GM12801 (cell line): ENCODE results near the gene ANKRD2.

Experiments
- TF ChIP-seq, protein P1 (sequence below): IDR thresholded peaks from one replicate; pipeline ENCODE4 v1.5.1; 2011; ENCODE audit warnings: control low read depth; ENCODE audit not compliant: insufficient read length; ENCODE audit errors: extremely low read depth

The ANKRD2 gene

DNA sequence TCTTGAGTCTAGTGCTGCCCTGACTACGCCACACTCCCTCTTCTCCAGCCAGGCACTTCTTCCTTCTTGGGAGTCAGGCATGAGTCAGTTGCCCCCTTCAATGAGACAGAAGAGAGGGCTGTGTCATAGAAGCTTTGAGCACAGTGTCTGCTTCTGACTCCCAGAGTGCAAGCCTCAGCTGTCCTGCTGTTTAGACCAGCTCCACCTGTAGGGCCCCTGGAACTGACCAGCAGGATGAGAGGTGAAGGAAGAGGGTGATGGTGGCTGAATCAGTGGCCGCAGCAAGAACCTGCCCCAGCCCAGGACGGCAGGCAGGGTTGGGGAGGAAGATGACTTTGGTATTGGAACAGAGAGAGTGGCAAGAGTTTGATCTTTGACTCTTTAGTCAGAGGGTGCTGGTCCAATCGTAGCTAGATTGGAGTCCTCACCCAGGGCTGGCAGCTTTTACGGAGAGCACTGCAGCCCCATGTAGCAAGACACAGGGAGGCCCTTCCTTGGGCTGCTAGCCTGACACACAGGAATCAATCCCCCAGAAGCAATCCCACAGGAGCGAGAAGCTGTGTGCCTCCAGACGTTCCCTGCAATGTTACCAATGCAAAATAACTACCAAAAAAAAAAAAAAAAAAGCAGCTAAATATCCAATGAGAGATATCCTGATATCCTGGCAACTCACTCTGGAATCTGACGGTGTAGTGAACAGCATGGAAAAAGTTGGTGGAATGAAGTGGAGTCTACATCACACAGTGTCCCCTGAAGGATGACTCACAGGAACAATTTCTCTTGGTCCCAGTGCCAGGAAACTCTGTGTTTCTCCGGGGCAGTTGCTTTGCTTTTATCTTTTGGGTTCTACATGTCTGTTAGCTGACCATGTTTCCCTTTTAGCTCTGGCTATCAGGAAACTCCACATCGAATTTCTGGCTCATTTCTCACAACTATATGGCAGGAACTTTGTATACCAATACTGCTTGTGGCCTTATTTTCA lies 23.8 kb downstream of the ANKRD2 start:
- TF ChIP-seq, protein P1, sequence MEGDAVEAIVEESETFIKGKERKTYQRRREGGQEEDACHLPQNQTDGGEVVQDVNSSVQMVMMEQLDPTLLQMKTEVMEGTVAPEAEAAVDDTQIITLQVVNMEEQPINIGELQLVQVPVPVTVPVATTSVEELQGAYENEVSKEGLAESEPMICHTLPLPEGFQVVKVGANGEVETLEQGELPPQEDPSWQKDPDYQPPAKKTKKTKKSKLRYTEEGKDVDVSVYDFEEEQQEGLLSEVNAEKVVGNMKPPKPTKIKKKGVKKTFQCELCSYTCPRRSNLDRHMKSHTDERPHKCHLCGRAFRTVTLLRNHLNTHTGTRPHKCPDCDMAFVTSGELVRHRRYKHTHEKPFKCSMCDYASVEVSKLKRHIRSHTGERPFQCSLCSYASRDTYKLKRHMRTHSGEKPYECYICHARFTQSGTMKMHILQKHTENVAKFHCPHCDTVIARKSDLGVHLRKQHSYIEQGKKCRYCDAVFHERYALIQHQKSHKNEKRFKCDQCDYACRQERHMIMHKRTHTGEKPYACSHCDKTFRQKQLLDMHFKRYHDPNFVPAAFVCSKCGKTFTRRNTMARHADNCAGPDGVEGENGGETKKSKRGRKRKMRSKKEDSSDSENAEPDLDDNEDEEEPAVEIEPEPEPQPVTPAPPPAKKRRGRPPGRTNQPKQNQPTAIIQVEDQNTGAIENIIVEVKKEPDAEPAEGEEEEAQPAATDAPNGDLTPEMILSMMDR = no peak

DNA sequence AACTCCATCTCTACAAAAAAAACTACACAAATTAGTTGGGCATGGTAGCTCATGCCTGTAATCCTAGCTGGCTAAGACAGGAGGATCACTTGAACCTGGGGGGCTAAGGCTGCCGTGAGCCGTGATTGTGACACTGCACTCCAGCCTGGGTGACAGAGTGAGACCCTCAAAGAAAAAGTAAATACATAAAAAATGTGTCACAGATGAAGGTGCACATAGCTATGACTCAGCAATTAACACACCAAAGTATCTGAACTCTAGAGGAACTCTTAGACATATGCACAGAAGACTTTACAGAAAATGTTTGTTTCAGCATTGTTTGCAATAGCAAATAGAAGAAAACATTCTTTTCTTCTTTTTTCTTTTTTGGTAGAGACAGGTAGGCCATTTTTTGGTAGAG lies 25.2 kb downstream of the ANKRD2 start:
- TF ChIP-seq, protein P1 = no peak

DNA sequence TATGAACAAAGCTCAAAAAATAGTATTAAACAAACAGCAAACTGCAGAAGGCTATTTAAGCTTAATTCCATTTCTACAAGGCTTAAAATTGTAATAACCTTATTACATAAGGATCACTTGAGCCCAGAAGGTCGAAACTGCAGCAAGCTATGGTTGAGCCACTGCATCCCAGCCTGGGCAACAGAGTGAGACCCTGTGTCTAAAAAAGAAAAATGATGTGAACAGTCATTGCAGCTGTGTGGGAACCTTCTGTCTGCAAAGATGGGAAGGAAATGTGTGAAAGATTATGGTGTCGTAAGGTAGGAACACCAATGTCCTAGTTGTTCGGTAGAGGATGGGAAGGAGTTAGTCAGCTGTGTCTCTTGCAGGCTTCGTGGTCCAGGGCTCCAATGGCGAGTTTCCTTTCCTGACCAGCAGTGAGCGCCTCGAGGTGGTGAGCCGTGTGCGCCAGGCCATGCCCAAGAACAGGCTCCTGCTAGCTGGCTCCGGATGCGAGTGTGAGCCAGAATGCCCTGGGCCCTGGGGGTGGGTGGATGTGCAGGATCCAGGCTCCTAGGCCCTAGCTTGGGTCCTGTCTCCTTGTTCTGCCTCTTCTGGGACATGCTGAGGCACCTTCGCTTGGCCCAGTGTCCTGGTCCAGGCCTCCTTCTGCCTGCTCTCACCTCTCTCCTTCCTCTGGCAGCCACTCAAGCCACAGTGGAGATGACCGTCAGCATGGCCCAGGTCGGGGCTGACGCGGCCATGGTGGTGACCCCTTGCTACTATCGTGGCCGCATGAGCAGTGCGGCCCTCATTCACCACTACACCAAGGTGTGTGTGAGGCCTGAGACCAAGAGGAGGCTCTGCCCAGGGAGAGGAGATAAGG lies 26.1 kb downstream of the ANKRD2 start:
- TF ChIP-seq, protein P1 = no peak

DNA sequence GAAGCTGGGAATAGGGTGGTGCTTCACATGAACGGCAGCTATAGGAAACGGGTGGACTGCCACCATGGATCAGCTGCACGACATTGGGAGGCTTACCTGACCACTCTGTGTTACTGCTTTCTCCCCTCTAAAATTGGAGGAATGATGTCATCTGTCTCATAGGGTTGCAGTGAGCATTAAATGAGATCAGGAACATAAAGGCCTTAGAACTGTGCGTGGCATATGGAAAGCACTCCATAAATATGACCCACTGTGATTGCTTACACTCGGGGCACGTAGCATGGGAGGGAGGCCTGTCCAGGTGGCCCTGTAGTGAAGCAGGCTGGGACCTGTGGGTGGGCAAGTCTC lies 26.7 kb downstream of the ANKRD2 start:
- TF ChIP-seq, protein P1 = no peak

DNA sequence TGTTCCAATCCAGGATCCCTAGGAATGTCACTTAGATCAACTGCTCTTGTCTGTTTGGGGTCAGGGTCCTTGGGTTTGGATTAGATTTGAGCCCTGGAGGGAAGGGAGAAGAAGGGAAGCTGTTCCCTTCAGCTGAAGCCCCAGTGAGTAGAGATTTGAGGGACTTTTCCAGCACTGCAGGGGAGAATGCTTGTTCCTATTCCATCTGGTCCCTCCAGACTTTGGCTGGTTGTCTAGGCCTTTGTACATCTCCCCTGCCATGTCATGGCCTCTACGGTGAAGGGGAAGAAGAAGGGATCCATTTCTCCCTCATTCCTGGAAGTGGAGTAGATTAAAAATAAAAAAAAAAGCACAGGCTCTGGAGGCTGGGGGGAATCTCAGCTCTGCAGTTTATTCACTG lies 28.0 kb downstream of the ANKRD2 start:
- TF ChIP-seq, protein P1 = no peak

DNA sequence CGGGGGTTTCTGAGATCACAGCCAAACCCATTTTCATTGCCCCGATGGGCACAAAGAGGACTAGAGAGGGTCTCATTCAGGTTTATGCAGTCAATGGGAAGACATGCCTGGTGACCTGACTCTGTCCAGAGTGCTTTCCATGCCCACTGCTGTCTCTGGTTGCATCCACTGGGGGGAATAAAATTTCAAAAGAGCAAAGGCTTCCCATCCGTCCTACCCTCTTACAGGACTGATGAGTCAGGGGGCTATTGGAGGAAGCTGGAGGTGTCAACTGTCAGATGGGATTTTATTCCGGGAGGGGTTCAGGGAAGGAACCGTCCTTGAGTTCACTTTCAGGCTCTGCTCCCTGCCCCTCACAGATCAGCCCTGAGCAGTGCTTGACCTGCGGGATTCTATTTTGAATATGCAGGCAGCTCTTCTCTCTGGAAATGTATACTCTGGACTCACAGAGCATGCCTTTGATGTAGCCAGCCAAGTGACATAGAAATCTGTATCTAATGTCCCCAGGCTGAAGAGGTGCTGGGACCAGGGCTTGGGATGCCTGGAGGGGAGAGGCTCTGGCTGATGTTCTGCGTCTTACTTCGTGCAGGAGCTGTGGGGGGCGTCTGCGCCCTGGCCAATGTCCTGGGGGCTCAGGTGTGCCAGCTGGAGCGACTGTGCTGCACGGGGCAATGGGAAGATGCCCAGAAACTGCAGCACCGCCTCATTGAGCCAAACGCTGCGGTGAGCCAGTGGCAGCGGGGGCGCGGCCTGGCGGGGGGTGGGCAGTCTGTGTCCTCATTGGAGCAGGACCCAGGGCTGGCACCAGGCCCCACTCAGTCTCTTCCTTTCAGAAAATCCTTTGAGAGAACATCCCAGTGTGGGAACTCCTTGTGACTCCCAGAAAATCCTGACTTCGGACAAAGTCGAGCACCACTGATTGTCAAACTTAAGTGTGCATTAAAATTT lies 29.0 kb downstream of the ANKRD2 start:
- TF ChIP-seq, protein P1 = no peak
